ENCODE results near the gene AACS. TPM values are rescaled to one million over a fixed set of nuclear protein-coding genes. Genes with fewer than 3 reads are reported as not detected.
"Not testable (repeated sequence)": the region's sequence is repeated elsewhere in the genome, so short reads cannot be mapped to it uniquely, and the experiment has no call there.

Gene AACS
- polyA plus RNA-seq, 3 donors from 2014 or later = 11.9 to 22.7 (median 14.0) TPM

GRCh38 chr12:125032466-125033152 lies 32.6 kb upstream of the AACS start:
- Mint-ChIP-seq H3K27me3 (ENCODE audit: low read depth in 3 of 3) (peaks cover 0 to 1% (median 0%) of the 10 kb centered on the region in 3 donors), H3K36me3 (peaks cover 0 to 5% (median 0%) of the 10 kb centered on the region in 3 donors), H3K9me3 (peaks cover 0 to 1% (median 0%) of the 10 kb centered on the region in 6 donors), H3K27ac (no peak overlapping the region), H3K4me3 (no peak overlapping the region), H3K4me1 (no peaks in the 10 kb centered on the region)
- DNase-seq = no peak

GRCh38 chr12:125033288-125033687 lies 31.9 kb upstream of the AACS start:
- H3K27ac Mint-ChIP-seq = peak overlapping the region in 1 of 6 donors; percentile 43
- DNase-seq = no peak
- H3K27me3 Mint-ChIP-seq (ENCODE audit: low read depth in 3 of 3) = peaks cover 0 to 1% (median 0%) of the 10 kb centered on the region in 3 donors
- no peak overlapping the region for H3K4me3 Mint-ChIP-seq
- H3K9me3 Mint-ChIP-seq = peaks cover 0 to 1% (median 0%) of the 10 kb centered on the region in 6 donors
- peaks cover 0 to 3% (median 0%) of the 10 kb centered on the region in 3 donors for H3K36me3 Mint-ChIP-seq
- H3K4me1 Mint-ChIP-seq = no peaks in the 10 kb centered on the region

- Mint-ChIP-seq H3K27ac (no peak overlapping the region), H3K27me3 (ENCODE audit: low read depth in 3 of 3) (peaks cover 0 to 1% (median 0%) of the 10 kb centered on the region in 3 donors), H3K9me3 (peaks cover 0 to 1% (median 0%) of the 10 kb centered on the region in 6 donors), H3K4me1 (no peaks in the 10 kb centered on the region), H3K4me3 (no peak overlapping the region), H3K36me3 (no peaks in the 10 kb centered on the region)
- no peak for DNase-seq
Observed at GRCh38 chr12:125038976-125039625, 26.1 kb upstream of the AACS start.

GRCh38 chr12:125049093-125049458 lies 16.2 kb upstream of the AACS start:
- peak overlapping the region; percentile 94 to 96 (median 95) for H3K4me3 Mint-ChIP-seq
- no peak for DNase-seq
- no peaks in the 10 kb centered on the region for H3K36me3 Mint-ChIP-seq
- no peaks in the 10 kb centered on the region for H3K9me3 Mint-ChIP-seq
- H3K27ac Mint-ChIP-seq = peak overlapping the region; percentile 73 to 89 (median 82)
- H3K27me3 Mint-ChIP-seq (ENCODE audit: low read depth in 3 of 3) = peaks cover 5 to 12% (median 7%) of the 10 kb centered on the region in 3 donors
- H3K4me1 Mint-ChIP-seq = peaks cover 5 to 7% of the 10 kb centered on the region in 2 donors

- Mint-ChIP-seq H3K4me1 (peaks cover 5 to 7% of the 10 kb centered on the region in 2 donors), H3K4me3 (peak overlapping the region; percentile 58 to 95 (median 94)), H3K36me3 (no peaks in the 10 kb centered on the region), H3K27me3 (ENCODE audit: low read depth in 3 of 3) (peaks cover 5 to 12% (median 7%) of the 10 kb centered on the region in 3 donors), H3K27ac (no peak overlapping the region), H3K9me3 (no peaks in the 10 kb centered on the region)
- no peak for DNase-seq
Observed at GRCh38 chr12:125050446-125050845, 14.8 kb upstream of the AACS start.

GRCh38 chr12:125050868-125051267 lies 14.4 kb upstream of the AACS start:
- Mint-ChIP-seq H3K4me3 (peak overlapping the region; percentile 58 to 95 (median 94)), H3K4me1 (peaks cover 5 to 7% of the 10 kb centered on the region in 2 donors), H3K27ac (no peak overlapping the region), H3K27me3 (ENCODE audit: low read depth in 3 of 3) (peaks cover 5 to 12% (median 8%) of the 10 kb centered on the region in 3 donors), H3K36me3 (no peaks in the 10 kb centered on the region), H3K9me3 (no peaks in the 10 kb centered on the region)
- no peak for DNase-seq

- no peaks in the 10 kb centered on the region for H3K9me3 Mint-ChIP-seq
- H3K4me1 Mint-ChIP-seq = peaks cover 5 to 7% of the 10 kb centered on the region in 2 donors
- H3K4me3 Mint-ChIP-seq = no peak overlapping the region
- no peak overlapping the region for H3K27ac Mint-ChIP-seq
- H3K36me3 Mint-ChIP-seq = no peaks in the 10 kb centered on the region
- H3K27me3 Mint-ChIP-seq (ENCODE audit: low read depth in 3 of 3) = peaks cover 6 to 18% (median 12%) of the 10 kb centered on the region in 3 donors
- DNase-seq = no peak
Observed at GRCh38 chr12:125053821-125054220, 11.4 kb upstream of the AACS start.

GRCh38 chr12:125055591-125055990 lies 9.6 kb upstream of the AACS start:
- no peak for DNase-seq
- peaks cover 2 to 11% (median 5%) of the 10 kb centered on the region in 3 donors for H3K27me3 Mint-ChIP-seq (ENCODE audit: low read depth in 3 of 3)
- H3K4me1 Mint-ChIP-seq = no peaks in the 10 kb centered on the region
- H3K27ac Mint-ChIP-seq = no peak overlapping the region
- H3K4me3 Mint-ChIP-seq = no peak overlapping the region
- no peaks in the 10 kb centered on the region for H3K9me3 Mint-ChIP-seq
- no peaks in the 10 kb centered on the region for H3K36me3 Mint-ChIP-seq

- Mint-ChIP-seq H3K27me3 (ENCODE audit: low read depth in 3 of 3) (peaks cover 2 to 10% (median 5%) of the 10 kb centered on the region in 3 donors), H3K4me1 (no peaks in the 10 kb centered on the region)
- no peak for DNase-seq
Observed at GRCh38 chr12:125056306-125056705, 8.9 kb upstream of the AACS start.

GRCh38 chr12:125057708-125058107 lies 7.5 kb upstream of the AACS start:
- no peaks in the 10 kb centered on the region for H3K4me1 Mint-ChIP-seq

More at GRCh38 chr12:125056306-125056705, 8.9 kb upstream of the AACS start:
- no peaks in the 10 kb centered on the region for H3K9me3 Mint-ChIP-seq
- no peaks in the 10 kb centered on the region for H3K36me3 Mint-ChIP-seq
- no peak overlapping the region for H3K4me3 Mint-ChIP-seq
- H3K27ac Mint-ChIP-seq = no peak overlapping the region

GRCh38 chr12:125061229-125061628 lies 4.0 kb upstream of the AACS start:
- H3K27ac Mint-ChIP-seq = no peak overlapping the region
- peaks cover 5 to 10% (median 5%) of the 10 kb centered on the region in 3 donors for H3K27me3 Mint-ChIP-seq (ENCODE audit: low read depth in 3 of 3)
- H3K9me3 Mint-ChIP-seq = no peaks in the 10 kb centered on the region
- peaks cover 0 to 3% (median 0%) of the 10 kb centered on the region in 3 donors for H3K36me3 Mint-ChIP-seq
- H3K4me3 Mint-ChIP-seq = no peak overlapping the region
- peaks cover 8 to 9% of the 10 kb centered on the region in 2 donors for H3K4me1 Mint-ChIP-seq
- no peak for DNase-seq

More at GRCh38 chr12:125057708-125058107, 7.5 kb upstream of the AACS start:
- Mint-ChIP-seq H3K27me3 (ENCODE audit: low read depth in 3 of 3) (peaks cover 5 to 10% (median 5%) of the 10 kb centered on the region in 3 donors), H3K27ac (no peak overlapping the region), H3K4me3 (no peak overlapping the region), H3K36me3 (peaks cover 0 to 3% (median 0%) of the 10 kb centered on the region in 3 donors), H3K9me3 (no peaks in the 10 kb centered on the region)
- no peak for DNase-seq

- H3K36me3 Mint-ChIP-seq; H3K27ac Mint-ChIP-seq; DNase-seq; H3K9me3 Mint-ChIP-seq; H3K27me3 Mint-ChIP-seq (ENCODE audit: low read depth in 3 of 3): not testable (repeated sequence)
- Mint-ChIP-seq H3K4me1 (peaks cover 16 to 19% of the 10 kb centered on the region in 2 donors), H3K4me3 (peak overlapping the region in 2 of 5 donors; percentile 14 to 42)
Observed at GRCh38 chr12:125063522-125063921, 1.7 kb upstream of the AACS start.

- Mint-ChIP-seq H3K27me3 (ENCODE audit: low read depth in 3 of 3) (peaks cover 2 to 7% (median 3%) of the 10 kb centered on the region in 3 donors), H3K9me3 (no peaks in the 10 kb centered on the region), H3K36me3 (peaks cover 0 to 3% (median 0%) of the 10 kb centered on the region in 3 donors), H3K4me1 (peaks cover 18 to 19% of the 10 kb centered on the region in 2 donors), H3K27ac (peak overlapping the region in 4 of 6 donors; percentile 1 to 88 (median 79)), H3K4me3 (peak overlapping the region; percentile 80 to 95 (median 87))
- no peak for DNase-seq
Observed at GRCh38 chr12:125064492-125064891, 743 bp upstream of the AACS start.

All from immature natural killer cell (primary cell).